ENCODE results near the gene TIMM10B. TPM values are rescaled to one million over a fixed set of nuclear protein-coding genes. Genes with fewer than 3 reads are reported as not detected.

The TIMM10B gene
- total and polyA plus RNA-seq, 2 of the 4 experiments (the other 2 are of a cell fraction): 24.7 to 27.1 TPM

DNA sequence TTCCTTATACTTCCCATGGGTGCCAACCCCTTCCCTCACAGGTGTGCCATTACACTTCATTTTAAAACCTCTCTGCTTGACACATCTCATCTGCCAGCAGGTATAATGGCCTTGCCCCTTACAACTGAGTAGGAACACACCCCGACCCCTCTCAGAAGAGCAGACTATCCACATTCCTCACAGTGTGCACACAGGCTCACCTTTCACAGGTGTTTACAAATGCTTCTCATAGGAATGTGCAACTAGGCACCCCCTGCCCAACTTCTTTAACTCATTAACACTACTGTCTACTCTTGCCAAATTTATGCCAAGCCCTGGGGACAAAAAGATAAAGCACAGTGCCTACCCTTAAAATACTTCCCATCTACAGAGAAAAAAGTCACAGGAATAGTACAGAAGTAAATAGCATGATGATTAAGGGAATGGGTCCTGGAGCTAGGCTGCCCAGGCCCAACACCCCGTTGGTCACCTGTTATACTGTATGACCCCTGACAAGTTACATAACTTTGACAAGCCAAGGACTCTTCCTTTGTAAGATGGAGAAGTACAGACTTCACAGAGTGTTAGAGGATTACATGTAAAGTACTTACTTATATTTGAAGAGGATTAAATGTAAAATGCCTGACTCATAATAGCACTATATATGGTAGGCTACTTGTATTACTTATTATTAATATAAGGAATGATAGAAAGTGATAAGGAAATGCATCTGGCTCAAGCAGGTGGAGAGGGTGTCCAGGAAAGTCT, 22.8 kb upstream of the TIMM10B start:
- no peak overlapping the region for H4K91ac ChIP-seq (ENCODE audit: insufficient read depth, low read depth, low read length)
- H4K20me1 ChIP-seq (ENCODE audit: insufficient read depth, low read length): 0 out of 2 replicates have a peak, but pooled peaks cover 5% of the 10 kb centered on the region
- intact Hi-C loops (cut with micrococcal nuclease) (no loop called here), dilution Hi-C loops (cut with HindIII; ENCODE audit: low sequenced_read_pairs, unreplicated experiment) (no loop called here), in situ Hi-C loops (cut with MboI; ENCODE audit: low sequenced_read_pairs) (no loop called here)
- ATAC-seq (ENCODE audit: low read depth): no peak
- H3K4me2 ChIP-seq (ENCODE audit: low read depth, low read length): no peak overlapping the region
- H2BK15ac ChIP-seq (ENCODE audit: low read depth, low read length): no peak overlapping the region
- no peak overlapping the region for H2BK5ac ChIP-seq (ENCODE audit: low read depth, low read length, poor library complexity, severe bottlenecking)
- H3K79me1 ChIP-seq (ENCODE audit: low read depth in 1 of 2, low read length in 2 of 2): peaks cover 0 to 7% of the 10 kb centered on the region in 2 experiments; a peak in 1 of 4 replicates
- no peak overlapping the region for H3K14ac ChIP-seq (replicated peaks; ENCODE audit: low read depth, low read length)
- H2AK5ac ChIP-seq (ENCODE audit: low read depth, low read length): no peak overlapping the region
- H2AK9ac ChIP-seq (replicated peaks; ENCODE audit: low read depth, low read length, poor library complexity): no peak overlapping the region
- no peak overlapping the region for H3K27ac ChIP-seq (ENCODE audit: insufficient read depth, low read length)
- no peak overlapping the region for H2AFZ ChIP-seq (replicated peaks; ENCODE audit: low read length, poor library complexity)
- no peak overlapping the region for H2BK20ac ChIP-seq (ENCODE audit: low read depth, low read length)
- no peak for DNase-seq
- no peaks in the 10 kb centered on the region for H3K9me3 ChIP-seq (ENCODE audit: control insufficient read depth, insufficient read depth, low read length)
- no peaks in the 10 kb centered on the region for H3K4me1 ChIP-seq (ENCODE audit: control insufficient read depth, insufficient read depth, low read length)
- no peak overlapping the region for H3K18ac ChIP-seq (ENCODE audit: low read depth, low read length)
- no peaks in the 10 kb centered on the region for H3K9me1 ChIP-seq (ENCODE audit: insufficient read depth, low read length)
- H3K36me3 ChIP-seq (ENCODE audit: control insufficient read depth, insufficient read depth, low read length): peaks cover 52% of the 10 kb centered on the region
- no peak overlapping the region for H3K23ac ChIP-seq (ENCODE audit: low read depth, low read length)
- no peak overlapping the region for H3K4me3 ChIP-seq (ENCODE audit: insufficient read depth, low read depth, low read length)
- ChIA-PET CTCF (no interaction called here), POLR2A (ENCODE audit: unreplicated experiment) (no interaction called here)
- no TSS peak for BruUV-seq (replicated peaks)
- H4K8ac ChIP-seq (ENCODE audit: low read depth in 2 of 2, low read length in 2 of 2): no peak overlapping the region
- H3K9ac ChIP-seq (ENCODE audit: low read depth, low read length): no peak overlapping the region
- no peaks in the 10 kb centered on the region for H3K27me3 ChIP-seq (ENCODE audit: control insufficient read depth, insufficient read depth, low read length)
- no CpG with 5 or more reads among the region's 2 CpGs for WGBS, 2 experiments (ENCODE audit: extremely low coverage in 2 of 2, insufficient read length in 1 of 2)
- TF ChIP-seq, protein P1, sequence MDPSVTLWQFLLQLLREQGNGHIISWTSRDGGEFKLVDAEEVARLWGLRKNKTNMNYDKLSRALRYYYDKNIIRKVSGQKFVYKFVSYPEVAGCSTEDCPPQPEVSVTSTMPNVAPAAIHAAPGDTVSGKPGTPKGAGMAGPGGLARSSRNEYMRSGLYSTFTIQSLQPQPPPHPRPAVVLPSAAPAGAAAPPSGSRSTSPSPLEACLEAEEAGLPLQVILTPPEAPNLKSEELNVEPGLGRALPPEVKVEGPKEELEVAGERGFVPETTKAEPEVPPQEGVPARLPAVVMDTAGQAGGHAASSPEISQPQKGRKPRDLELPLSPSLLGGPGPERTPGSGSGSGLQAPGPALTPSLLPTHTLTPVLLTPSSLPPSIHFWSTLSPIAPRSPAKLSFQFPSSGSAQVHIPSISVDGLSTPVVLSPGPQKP (IDR thresholded peaks at IDR 0.05; ENCODE audit: borderline replicate concordance, low read depth, low read length): no peak
- no peak for TF ChIP-seq BHLHE40 (IDR thresholded peaks at IDR 0.05; ENCODE audit: low read depth, low read length)
- no peak for TF ChIP-seq MXI1 (IDR thresholded peaks at IDR 0.05; ENCODE audit: borderline replicate concordance, low read depth, low read length)
- TF ChIP-seq NFE2L2 (IDR thresholded peaks at IDR 0.05; ENCODE audit: low read depth, low read length): no peak
- no peak for TF ChIP-seq CEBPB (IDR thresholded peaks at IDR 0.05; ENCODE audit: low read depth, low read length)
- no peak for TF ChIP-seq FOS (IDR thresholded peaks at IDR 0.05; ENCODE audit: low read depth, low read length)
- no peak for TF ChIP-seq CHD1 (IDR thresholded peaks at IDR 0.05; ENCODE audit: low read depth, low read length)
- TF ChIP-seq POLR2A (IDR thresholded peaks at IDR 0.05; ENCODE audit: low read depth, low read length): no peak
- H3K4ac ChIP-seq (ENCODE audit: low read depth, low read length): no peak overlapping the region
- H2BK120ac ChIP-seq (ENCODE audit: low read depth, low read length): no peak overlapping the region
- H3K56ac ChIP-seq (ENCODE audit: extremely low read depth, insufficient read depth, low read length): no peak overlapping the region
- no peak overlapping the region for H4K5ac ChIP-seq (ENCODE audit: low read depth, low read length)

Measured in IMR-90 (cell line).